ENCODE data around the gene MCTP2.

MCTP2 gene, protein sequence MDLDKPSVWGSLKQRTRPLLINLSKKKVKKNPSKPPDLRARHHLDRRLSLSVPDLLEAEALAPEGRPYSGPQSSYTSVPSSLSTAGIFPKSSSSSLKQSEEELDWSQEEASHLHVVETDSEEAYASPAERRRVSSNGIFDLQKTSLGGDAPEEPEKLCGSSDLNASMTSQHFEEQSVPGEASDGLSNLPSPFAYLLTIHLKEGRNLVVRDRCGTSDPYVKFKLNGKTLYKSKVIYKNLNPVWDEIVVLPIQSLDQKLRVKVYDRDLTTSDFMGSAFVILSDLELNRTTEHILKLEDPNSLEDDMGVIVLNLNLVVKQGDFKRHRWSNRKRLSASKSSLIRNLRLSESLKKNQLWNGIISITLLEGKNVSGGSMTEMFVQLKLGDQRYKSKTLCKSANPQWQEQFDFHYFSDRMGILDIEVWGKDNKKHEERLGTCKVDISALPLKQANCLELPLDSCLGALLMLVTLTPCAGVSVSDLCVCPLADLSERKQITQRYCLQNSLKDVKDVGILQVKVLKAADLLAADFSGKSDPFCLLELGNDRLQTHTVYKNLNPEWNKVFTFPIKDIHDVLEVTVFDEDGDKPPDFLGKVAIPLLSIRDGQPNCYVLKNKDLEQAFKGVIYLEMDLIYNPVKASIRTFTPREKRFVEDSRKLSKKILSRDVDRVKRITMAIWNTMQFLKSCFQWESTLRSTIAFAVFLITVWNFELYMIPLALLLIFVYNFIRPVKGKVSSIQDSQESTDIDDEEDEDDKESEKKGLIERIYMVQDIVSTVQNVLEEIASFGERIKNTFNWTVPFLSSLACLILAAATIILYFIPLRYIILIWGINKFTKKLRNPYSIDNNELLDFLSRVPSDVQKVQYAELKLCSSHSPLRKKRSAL

DNA sequence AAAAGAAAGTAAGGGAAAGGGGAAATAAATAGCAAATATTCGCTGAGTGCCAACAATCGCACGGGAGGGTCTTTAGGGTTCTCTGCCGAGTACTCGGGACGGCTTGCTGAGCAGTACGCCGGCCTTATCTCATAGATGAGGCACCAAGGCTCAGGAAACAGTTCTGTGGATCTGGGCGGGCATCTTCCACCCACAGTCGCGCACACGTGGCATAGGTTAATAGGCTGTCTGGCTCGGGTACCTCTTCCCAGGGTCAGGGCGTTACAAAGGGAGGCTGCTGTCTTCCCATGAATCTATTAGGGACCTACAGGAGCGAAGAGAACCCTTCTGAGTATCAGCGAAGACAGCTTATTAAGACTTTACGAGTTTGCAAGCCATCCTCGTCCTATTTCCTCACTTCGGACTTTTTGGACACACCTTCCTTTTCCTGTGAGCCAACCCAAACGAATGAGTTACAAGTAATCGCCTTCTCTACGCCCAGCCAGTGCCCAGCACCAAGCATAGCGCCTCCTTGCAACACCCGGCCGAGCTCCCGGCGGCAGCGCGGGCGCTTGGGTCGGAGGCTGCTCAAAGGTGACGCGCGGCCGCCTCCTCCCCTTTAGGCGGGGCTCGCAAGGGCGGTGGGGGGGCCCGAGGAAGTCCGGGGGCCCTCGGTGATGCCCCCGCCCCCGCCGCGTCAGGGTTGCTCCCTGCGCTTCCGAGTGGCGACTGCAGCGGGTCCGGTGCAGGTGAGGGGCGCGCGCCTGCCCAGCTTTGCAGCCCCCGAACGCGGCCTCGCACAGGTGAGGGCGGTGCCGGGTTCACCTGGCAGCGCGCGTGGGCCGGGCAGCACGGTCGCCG is at the start of gene MCTP2:
MCTP2 (plus strand) TSS at position 679 of the 840 bp plus-strand sequence. CDS start 66,705 bp downstream, outside the sequence.
- DNase-seq, result no peak

DNA sequence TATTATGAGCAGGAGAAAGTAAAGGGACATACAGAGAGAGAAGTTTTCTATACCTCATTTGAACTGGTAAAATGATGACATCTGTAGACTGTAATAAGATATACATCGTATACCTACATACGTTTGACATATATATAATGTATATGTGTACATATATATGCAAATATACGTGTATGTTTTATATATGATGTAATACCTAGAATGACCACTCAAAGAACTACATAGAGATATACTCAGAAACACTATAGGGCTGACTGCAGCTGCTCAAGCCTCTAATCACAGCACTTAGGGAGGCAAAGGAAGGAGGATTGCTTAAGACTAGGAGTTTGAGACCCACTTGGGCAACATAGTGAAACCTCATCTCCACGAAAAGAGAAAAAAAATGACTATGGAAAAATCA is 48.5 kb upstream of the MCTP2 start:
- DNase-seq, result no peak

DNA sequence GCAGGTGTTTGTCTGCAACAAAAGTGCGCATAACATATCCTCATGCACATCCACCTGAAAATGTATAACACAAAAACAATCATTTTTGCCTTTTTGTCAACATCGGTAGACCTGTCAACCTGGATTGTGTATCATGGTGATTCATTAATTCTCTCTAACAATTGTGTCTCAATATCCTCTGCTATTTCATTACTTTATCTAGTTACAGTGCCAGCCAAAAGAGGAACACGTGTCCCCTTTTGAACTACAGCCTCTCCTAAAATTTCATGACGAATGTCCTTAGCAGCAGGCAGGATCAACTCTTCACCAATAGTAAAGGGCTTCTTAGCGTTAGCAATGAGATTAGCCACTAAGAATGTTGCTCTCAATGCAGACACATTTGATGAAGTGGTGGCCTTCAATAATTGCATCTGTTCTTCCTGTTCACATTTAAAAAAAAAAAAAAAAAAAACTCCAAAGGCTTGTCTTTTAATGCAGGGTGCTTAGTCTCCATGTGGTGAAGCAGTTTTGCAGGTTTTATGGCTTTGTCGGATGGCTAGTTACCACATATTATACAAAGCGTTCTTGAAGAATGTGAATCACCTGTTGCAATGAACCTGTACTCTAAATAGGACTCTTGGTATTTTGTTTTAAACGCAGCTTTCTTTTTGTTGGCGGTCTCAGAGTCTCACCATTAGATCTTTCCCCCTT is 45.7 kb upstream of the MCTP2 start:
- DNase-seq, result no peak

DNA sequence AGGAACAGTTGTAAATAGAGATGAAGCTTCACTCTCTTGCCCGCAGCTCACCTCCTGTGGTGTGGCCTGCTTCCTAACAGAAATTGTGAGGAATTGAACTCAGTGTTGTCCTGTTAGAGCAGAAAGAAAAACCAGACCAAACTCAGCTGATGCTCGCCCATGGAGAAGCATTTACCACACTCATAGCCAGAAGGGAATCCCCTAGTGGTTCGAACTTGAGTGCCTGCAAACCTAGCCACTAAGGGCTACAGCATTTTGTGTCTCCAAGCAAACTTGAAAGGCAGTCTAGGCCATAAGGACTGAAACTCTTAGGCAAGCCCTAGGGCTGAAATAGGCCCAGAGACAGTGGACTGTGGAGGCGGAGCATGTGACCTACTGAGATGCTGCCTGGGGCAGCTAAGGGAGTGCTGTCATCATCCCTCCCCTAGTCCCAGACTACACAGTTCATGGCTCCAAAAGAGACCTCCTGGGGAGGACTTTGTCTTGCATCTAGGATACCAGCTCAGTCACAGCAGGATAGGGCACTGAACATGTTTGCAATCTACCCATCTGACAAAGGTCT is 44.5 kb upstream of the MCTP2 start:
- DNase-seq, result no peak

DNA sequence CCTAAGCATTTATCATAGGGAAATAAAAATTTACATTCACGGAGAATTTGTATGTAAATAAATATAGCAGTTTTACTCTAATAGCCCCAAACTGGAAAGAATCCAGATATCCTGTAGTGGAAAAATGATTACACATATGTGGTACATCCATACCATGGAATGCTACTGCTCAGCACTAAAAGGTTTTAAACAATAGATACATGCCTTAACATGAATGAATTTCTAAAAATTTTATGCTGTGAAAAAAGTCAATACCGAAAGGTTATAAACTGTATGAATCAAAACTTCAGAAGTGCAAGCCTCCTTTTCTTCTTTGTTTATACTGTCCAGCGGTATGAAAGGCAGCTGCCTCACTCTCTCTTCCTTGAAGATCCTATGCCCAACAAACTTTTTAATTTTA is 37.5 kb upstream of the MCTP2 start:
- DNase-seq, result no peak

DNA sequence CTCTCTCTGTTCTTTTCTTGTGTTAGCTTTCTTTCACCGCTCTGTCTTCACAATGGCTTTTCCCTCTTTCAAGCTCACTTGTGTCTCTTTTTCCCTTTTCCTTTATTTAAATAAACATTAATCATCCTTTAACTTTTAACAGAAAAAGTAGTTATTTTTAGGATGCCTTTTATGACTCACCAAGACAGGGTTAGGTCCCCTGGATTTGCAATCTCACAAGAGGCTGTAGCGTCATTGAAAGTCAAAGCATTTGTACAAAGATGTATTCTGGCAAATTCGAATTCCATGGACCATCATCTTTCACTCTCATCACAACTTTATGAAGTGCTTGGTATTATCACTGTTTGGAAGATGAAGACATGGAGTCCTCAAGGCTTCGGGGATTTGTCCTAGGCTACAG is 34.8 kb upstream of the MCTP2 start:
- no peak for DNase-seq

DNA sequence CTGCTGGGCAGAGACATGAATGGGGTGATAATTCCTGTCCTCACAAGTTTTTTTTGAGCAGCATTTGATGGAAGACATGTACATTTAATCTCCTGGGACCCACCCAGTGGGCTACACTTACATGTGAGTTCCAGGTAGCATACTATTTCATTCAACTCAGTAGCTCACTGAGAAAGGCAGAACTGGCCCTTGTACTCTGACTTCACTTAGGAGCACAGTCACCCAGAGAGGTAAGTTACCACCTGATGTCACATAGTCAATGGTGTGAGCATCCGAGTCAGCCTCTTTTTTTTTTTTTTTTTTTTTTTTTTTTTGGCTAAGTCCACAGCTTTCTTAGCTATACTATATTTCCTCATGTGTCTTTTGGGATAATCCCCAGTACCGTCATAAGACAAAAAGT is 32.7 kb upstream of the MCTP2 start:
- no peak for DNase-seq

DNA sequence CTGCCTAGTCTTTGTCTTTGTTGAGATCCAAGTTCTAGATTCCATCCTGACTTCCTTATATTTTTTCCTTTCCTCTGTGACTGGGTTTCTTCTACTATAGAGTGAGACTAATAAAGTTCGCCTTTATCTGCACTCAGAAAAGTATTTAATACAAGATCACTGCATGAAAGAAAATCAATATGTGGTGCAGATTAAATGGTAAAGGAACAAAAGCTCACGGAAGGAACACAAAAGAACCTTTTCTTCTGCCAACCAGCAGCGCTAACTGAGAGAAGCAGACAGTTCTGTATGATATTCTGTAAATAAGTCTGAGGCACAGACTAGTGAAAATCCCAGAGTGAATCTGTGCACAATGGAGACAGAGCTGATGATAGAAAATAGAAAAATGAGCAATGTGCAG is 31.6 kb upstream of the MCTP2 start:
- no peak for DNase-seq

DNA sequence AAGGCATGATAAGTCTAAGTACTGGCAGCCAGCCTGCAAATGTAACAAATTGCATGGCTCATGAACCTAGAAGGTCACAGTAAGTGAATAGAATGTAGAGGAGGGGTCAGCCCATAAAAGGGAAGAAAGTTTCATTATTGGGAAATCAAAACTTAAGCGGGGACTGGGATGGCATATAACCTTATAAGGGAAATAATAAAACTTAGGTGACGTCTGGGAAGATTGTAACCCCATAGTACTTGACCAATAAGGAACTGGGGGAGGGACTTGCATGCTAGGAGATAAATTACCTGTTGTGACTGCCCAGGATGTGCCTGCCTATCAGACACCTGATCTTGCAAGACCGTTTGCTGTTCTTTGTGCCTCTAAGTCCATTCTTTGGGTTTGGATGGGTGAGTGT is 28.1 kb upstream of the MCTP2 start:
- DNase-seq, result no peak

DNA sequence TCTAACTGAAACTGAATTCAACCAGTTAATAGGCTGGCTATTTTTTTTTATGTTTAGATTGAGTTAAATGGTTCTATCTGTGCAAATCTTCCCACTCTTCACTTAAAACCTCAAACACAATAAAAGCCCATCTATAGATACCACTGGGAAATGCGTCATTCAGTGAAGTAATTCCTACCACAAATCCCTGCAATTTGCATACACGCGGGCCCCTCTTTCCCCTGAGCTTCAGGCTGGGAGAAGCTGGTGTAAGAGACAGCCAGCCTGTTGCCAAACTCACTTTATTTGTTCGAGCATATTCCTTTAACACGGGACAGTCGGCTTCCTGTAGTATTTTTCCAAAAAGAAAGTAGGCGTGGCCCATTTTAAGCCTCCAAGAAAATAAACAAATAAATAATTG is 26.0 kb upstream of the MCTP2 start:
- no peak for DNase-seq

DNA sequence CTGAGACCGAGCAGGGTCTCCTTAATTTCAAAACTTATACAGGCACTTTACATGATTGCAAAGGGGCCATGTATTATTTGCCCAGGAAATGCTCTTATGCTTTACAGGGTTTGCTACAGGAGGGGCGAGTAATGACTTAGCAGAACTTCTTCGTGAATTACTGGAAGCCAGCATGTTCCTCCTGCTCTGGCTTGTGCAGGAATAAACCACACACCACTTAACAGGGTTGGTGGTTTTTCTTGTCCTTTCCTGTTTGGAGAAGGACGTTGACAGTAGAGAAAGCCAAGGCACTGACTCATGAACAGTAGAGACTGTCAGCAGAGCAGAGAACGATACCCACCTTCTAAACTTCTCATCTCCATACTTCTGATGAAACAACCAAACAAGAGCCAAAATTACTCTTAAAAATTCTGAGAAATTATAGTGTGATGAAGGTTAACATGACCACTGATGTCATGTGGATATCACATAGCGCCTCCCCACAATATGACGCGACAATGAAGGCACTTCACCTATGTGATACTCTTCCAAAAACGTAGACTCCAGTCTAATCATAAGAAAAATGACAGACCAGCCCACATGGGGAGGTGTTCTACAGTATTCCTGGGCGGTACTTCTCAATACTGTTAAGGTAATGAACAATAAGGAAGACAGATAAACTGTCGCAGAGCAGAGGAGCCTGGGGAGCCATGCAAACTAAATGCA is 24.7 kb upstream of the MCTP2 start:
- DNase-seq, result no peak

DNA sequence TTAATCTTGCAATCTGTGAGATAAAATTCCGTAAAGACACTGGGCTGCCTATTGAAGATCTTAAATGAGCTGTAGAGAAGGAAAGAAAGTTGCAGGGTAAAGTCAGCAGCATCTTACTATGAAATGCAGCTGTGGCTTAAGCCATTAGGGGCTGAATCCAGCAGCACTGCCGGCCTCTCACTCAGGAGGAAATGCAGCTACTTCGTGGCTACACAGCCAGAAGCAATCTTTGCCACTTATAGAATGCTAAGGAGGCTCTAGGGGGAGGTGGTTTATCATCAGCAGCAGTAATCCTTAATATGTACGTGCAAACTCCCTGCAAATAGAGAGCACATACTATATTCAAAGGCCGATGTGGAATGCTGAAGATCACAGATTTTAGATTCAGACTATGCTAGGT is 19.1 kb upstream of the MCTP2 start:
- no peak for DNase-seq

DNA sequence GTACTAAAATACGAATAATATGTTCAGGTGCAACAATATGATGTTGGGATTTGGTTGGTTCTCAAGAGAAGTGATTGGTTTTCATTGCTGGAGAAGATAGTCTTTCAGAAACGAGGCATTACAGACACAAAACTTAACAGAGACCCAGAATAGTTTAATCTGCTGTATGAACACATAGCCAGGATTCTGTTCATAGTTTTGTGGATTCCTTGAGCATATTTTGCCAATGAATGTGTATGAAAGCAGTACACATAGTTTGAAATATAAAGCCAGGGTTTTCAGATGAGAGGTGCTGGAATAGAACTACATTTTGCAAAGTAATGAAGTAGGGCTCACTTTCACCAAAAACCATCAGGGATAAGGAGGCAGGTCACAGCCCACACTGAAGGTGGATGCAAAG is 5.7 kb upstream of the MCTP2 start:
- DNase-seq, result no peak

DNA sequence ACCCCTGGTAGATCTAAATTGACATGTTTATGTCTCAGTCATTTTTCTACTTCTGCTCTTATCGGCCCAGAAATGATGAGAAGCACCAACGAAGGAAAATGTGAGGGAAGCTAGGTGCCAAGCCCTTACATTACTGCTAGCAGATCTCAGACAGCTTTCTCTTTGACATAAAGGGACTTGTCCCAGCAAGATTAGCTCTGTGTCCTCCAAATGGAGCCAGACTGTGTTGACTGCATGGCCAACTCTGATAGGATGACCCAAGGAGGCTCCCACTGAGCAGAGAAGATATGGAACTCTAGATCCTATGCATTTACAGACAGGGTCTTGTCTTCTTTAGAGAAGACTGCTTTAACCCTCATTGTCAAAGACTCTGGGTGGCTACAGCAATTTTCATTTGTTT is 2.8 kb upstream of the MCTP2 start:
- DNase-seq, result no peak

DNA sequence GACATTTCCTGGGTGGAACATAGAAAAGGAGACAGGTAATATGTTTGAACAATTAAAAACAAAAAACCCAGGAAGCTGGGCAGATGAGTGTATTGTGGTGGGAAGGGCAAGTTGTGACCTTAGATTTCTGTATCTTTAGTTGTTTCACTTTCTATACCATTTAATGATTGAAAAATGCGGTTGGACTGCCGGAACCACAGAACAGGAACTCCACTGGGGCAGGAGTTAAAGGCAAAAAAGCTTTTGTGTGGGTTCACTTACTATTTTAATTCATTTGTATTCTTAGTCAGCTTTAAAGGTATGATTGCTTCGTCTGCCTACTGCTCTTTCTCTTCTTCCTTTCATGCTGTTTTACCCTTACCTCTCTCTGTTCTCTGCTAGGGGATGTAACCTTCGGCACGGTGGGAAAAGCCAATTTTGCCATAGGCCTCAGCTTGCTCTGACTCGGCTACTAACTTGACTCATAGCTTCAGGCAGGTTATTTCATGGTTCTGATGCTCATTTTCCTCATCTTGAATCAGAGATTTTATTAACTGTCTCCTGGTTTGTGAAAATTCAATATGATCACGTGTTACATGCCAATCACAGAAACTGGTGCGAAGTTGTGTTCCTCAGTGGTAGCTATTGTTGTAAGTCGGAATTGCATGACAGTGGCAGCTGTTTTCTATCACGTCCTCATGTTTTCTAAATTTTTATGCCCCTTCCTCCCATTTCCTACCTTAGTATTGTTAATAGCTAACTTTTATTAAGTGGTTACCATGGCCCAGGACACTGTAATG is 1.6 kb upstream of the MCTP2 start:
- no peak for DNase-seq

DNA sequence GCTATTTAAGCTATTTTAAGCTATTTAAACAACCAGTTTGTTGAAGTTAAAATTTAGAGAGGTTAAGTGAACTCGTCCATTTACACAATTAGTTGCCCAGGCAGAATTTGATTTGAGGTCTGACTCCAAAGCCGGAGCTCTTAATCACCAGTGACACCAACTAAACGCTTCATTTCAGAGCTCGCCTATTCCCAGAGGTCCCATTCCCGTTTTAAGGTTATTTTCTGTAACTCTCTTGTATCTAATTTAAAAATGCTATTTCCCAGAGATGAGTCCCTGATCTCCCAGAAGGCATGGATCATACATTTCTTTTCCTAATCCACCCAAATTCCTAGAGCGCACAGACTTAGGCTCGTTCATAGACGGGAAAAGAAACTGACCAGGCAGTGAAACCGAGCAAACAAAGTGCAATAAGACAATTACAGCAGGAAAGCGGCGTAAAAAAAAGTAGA is 904 bp upstream of the MCTP2 start:
- DNase-seq, result no peak

DNA sequence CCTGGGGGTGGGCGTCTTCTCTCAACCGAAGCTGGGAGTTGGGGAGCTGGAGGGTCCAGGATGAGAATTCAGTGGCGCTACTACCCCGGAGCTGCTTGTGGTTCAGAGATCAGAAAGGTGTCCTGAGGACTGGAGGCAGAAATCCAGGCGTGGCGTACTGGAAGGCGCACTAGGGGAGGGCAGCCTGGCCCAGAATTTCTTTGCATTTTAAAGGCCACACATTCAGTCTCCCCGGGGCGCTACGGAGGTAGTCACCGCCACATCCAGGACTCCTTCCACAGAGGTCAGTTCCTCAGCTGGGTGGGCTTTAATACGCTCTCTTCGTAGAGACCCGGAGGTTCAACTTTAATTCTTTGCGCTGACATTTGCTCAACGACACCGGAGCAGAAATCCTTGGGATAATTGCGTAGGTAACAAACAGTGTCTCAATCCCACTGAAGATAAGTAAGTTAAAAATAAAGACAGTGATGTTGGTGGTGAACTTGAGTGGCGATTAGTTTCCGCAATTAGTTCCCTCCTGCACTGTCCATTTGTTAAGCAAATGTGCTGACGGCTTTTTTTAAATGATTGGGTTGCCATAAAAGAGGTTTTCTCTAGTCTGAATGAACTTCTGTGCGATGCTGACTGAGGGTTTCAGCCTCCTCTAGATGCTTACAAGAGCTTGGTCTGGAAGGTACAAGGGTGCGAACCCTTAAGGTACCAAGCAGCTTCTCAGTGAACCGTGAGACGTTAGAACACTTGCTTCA is 535 bp downstream of the MCTP2 start:
- DNase-seq, result no peak

DNA sequence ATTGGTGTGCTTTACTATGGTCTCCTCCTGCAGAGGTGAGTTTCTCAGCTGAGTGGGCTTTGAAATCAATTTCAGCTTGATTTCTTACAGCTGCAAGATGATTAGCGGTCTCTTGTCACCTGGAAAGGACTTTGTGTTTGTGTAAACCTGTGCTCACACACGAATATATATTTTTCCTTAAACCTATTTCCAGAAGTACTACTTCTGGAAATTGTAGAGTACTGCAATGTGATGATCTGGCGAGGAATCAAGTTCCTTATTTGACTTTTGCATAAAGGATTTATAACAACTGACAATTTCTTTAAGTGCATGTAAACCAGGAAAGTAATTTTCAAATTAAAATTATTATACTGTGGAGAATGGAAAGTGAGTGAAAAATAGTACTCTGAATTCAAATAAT is 2.1 kb downstream of the MCTP2 start:
- DNase-seq, result no peak

DNA sequence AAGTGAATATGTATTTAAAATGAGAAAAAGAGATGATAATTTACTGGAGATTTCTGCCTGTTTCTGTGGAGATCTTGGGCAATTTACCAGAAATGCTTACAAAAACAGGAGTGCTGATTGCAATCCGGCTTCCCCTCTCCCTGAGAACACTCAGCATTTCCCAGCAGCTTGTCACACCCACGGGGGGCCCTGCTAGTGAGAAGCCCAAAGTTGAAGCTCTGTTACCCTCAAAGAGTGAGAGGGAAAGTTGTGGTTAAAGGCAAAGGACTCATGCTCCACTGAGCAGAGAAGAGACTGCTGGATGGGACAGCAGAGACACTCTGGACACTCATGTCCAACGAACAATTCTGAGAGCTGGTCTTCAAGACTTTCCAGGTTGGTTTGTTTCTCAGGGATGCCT is 2.9 kb downstream of the MCTP2 start:
- DNase-seq, result no peak

DNA sequence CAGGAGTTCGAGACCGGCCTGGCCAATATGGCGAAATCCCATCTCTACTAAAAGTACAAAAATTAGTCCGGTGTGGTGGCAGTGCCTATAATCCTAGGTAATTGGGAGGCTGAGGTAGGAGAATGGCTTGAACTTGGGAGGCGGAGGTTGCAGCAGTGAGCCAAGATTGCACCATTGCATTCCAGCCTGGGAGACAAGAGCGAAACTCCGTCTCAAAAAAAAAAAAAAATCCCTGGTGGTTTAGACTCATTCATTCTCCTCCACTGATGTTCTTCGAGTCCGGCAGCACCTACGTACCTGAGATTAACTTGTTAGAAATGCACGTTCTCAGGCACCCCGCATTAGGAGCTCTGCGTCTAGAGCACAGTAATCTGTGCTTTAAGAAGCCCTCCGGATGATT is 3.7 kb downstream of the MCTP2 start:
- no peak for DNase-seq

Data from NCI-H187 treated with DMSO at 0.1 percent for 48 hours (cell line).